ENCODE results near the gene TSC22D3.
A peak's percentile ranks its signal among the peaks of the same experiment; 100 is the strongest.

TSC22D3 gene

GRCh38 chrX:107729558-107730297, 45.9 kb downstream of the TSC22D3 start:
- no peak for DNase-seq

GRCh38 chrX:107728371-107729099, 47.1 kb downstream of the TSC22D3 start:
- no peak for DNase-seq

- DNase-seq, result no peak
Measured at GRCh38 chrX:107726816-107727534, 48.6 kb downstream of the TSC22D3 start.

GRCh38 chrX:107725761-107726555, 49.6 kb downstream of the TSC22D3 start:
- no peak for DNase-seq

GRCh38 chrX:107724653-107725052, 50.9 kb downstream of the TSC22D3 start:
- DNase-seq, result no peak

- DNase-seq, result no peak
Measured at GRCh38 chrX:107723511-107723910, 52.1 kb downstream of the TSC22D3 start.

GRCh38 chrX:107721966-107722707, 53.5 kb downstream of the TSC22D3 start:
- DNase-seq, result no peak

- DNase-seq, result no peak
Measured at GRCh38 chrX:107721318-107721717, 54.3 kb downstream of the TSC22D3 start.

GRCh38 chrX:107718156-107718621, 57.4 kb downstream of the TSC22D3 start:
- peak; percentile 59 for DNase-seq

GRCh38 chrX:107716816-107717700, 58.5 kb downstream of the TSC22D3 start:
- peak; percentile 85 for DNase-seq

GRCh38 chrX:107716118-107716684, 59.4 kb downstream of the TSC22D3 start:
- peak; percentile 20 for DNase-seq

- DNase-seq, result peak; percentile 3
Measured at GRCh38 chrX:107715331-107716117, 60.1 kb downstream of the TSC22D3 start.

GRCh38 chrX:107714206-107714891, 61.2 kb downstream of the TSC22D3 start:
- peak; percentile 27 for DNase-seq

- DNase-seq, result peak; percentile 17
Measured at GRCh38 chrX:107713543-107714205, 61.9 kb downstream of the TSC22D3 start.

GRCh38 chrX:107713203-107713542, 62.4 kb downstream of the TSC22D3 start:
- no peak for DNase-seq

GRCh38 chrX:107712231-107713202, 63.1 kb downstream of the TSC22D3 start:
- peak; percentile 46 for DNase-seq

- peak; percentile 5 for DNase-seq
Measured at GRCh38 chrX:107711521-107712181, 63.9 kb downstream of the TSC22D3 start.

Measured in activated CD4-positive, alpha-beta T cell treated with anti-CD3 and anti-CD28 coated beads, Interleukin-2, amount 50 U/mL, for 1 hour (primary cell).